Measurements from ENCODE around the gene TCAP. TPM values are rescaled to one million over a fixed set of nuclear protein-coding genes. Genes with fewer than 3 reads are reported as not detected.

Gene TCAP
- total RNA-seq, 1 donor, result 0.36 TPM

GRCh38 chr17:39670746-39671145 is 5.6 kb downstream of the TCAP start:
- Histone ChIP-seq H3K4me1 (ENCODE audit: insufficient read depth, low read length) (no peaks in the 10 kb centered on the region), H3K79me2 (ENCODE audit: insufficient read depth, low read length) (no peaks in the 10 kb centered on the region), H3K27me3 (ENCODE audit: insufficient read depth, low read length) (peaks cover 60% of the 10 kb centered on the region), H2AFZ (ENCODE audit: low read length) (no peak overlapping the region), H3K36me3 (ENCODE audit: insufficient read depth, low read length) (no peaks in the 10 kb centered on the region), H3K4me3 (ENCODE audit: insufficient read depth, low read length) (no peak overlapping the region), H3K9me3 (ENCODE audit: low read depth, low read length) (no peaks in the 10 kb centered on the region), H3K4me2 (ENCODE audit: insufficient read depth, low read length) (no peak overlapping the region), H4K20me1 (ENCODE audit: insufficient read depth, low read length) (peaks cover 6% of the 10 kb centered on the region), H3K27ac (ENCODE audit: low read depth, low read length) (no peak overlapping the region)
- peak; percentile 74 for DNase-seq (ENCODE audit: insufficient read length, low spot score, missing footprints)
- TF ChIP-seq CTCF (IDR thresholded peaks at IDR 0.05; ENCODE audit: extremely low read depth, low read depth, low read length), result no peak

GRCh38 chr17:39671651-39672521 is 6.7 kb downstream of the TCAP start:
- Histone ChIP-seq H3K4me1 (ENCODE audit: insufficient read depth, low read length) (no peaks in the 10 kb centered on the region), H3K27me3 (ENCODE audit: insufficient read depth, low read length) (peaks cover 49% of the 10 kb centered on the region), H3K27ac (ENCODE audit: low read depth, low read length) (no peak overlapping the region), H3K9me3 (ENCODE audit: low read depth, low read length) (no peaks in the 10 kb centered on the region), H2AFZ (ENCODE audit: low read length) (no peak overlapping the region), H3K79me2 (ENCODE audit: insufficient read depth, low read length) (no peaks in the 10 kb centered on the region), H3K4me2 (ENCODE audit: insufficient read depth, low read length) (peak overlapping the region; percentile 28), H4K20me1 (ENCODE audit: insufficient read depth, low read length) (peaks cover 7% of the 10 kb centered on the region), H3K4me3 (ENCODE audit: insufficient read depth, low read length) (no peak overlapping the region), H3K36me3 (ENCODE audit: insufficient read depth, low read length) (no peaks in the 10 kb centered on the region)
- DNase-seq (ENCODE audit: insufficient read length, low spot score, missing footprints), result peak; percentile 95
- peak; percentile 61 for TF ChIP-seq CTCF (IDR thresholded peaks at IDR 0.05; ENCODE audit: extremely low read depth, low read depth, low read length)

GRCh38 chr17:39672522-39673334 is 7.6 kb downstream of the TCAP start:
- peaks cover 41% of the 10 kb centered on the region for H3K27me3 ChIP-seq (ENCODE audit: insufficient read depth, low read length)
- H3K4me2 ChIP-seq (ENCODE audit: insufficient read depth, low read length), result no peak overlapping the region
- TF ChIP-seq CTCF (IDR thresholded peaks at IDR 0.05; ENCODE audit: extremely low read depth, low read depth, low read length), result no peak
- peak; percentile 84 for DNase-seq (ENCODE audit: insufficient read length, low spot score, missing footprints)
- no peaks in the 10 kb centered on the region for H3K4me1 ChIP-seq (ENCODE audit: insufficient read depth, low read length)
- H4K20me1 ChIP-seq (ENCODE audit: insufficient read depth, low read length), result peaks cover 8% of the 10 kb centered on the region
- no peaks in the 10 kb centered on the region for H3K36me3 ChIP-seq (ENCODE audit: insufficient read depth, low read length)
- no peak overlapping the region for H3K4me3 ChIP-seq (ENCODE audit: insufficient read depth, low read length)
- no peaks in the 10 kb centered on the region for H3K9me3 ChIP-seq (ENCODE audit: low read depth, low read length)
- H3K79me2 ChIP-seq (ENCODE audit: insufficient read depth, low read length), result no peaks in the 10 kb centered on the region
- H3K27ac ChIP-seq (ENCODE audit: low read depth, low read length), result no peak overlapping the region
- no peak overlapping the region for H2AFZ ChIP-seq (ENCODE audit: low read length)
